Mucosa of descending colon (tissue), 3 donors: ENCODE results near the gene LCE1C. TPM values are rescaled to one million over a fixed set of nuclear protein-coding genes. Genes with fewer than 3 reads are reported as not detected.

ENCODE experiments used
- ATAC-seq: fragments of 200-7000 bp; cut with Tn5 transposase; one replicate; pipeline ENCODE4 v1.9.1; 2020; ENCODE audit warnings: mild to moderate bottlenecking, moderate library complexity
- DNase-seq, 3 donors: peaks; one replicate each; pipeline ENCODE4 v3.0.0-alpha.2; 2020
- H3K36me3 ChIP-seq: fragments of 200-600 bp; one replicate; pipeline ENCODE4 v1.8.0; 2021; ENCODE audit warnings: low read depth, mild to moderate bottlenecking
- H3K4me1 ChIP-seq: fragments of 200-600 bp; one replicate; pipeline ENCODE4 v1.8.0; 2021; ENCODE audit warnings: low read depth, mild to moderate bottlenecking
- H3K4me3 ChIP-seq: fragments of 200-600 bp; one replicate; pipeline ENCODE4 v1.8.0; 2021; ENCODE audit warnings: mild to moderate bottlenecking
- H3K9me3 ChIP-seq: fragments of 200-600 bp; one replicate; pipeline ENCODE4 v1.8.0; 2021; ENCODE audit warnings: mild to moderate bottlenecking
- CTCF ChIP-seq: fragments of 200-600 bp; IDR thresholded peaks from one replicate; pipeline ENCODE4 v1.8.0; 2022; ENCODE audit warnings: antibody characterized with exemption, mild to moderate bottlenecking
- intact Hi-C, 2 donors: fragments of 100-400 bp; cut with DNase I in 1 of 2; cut with micrococcal nuclease in 1 of 2; formaldehyde crosslinking; loops; one replicate each; pipeline versions ENCODE4 v1.11.0 to v1.11.1; 2022; cut with DNase I, micrococcal nuclease
- total RNA-seq, 3 donors: library from RNA; stranded (reverse); fragmentation: NEBNext Ultra II Directional in 2 of 3; extraction: Animal tissue kit (Norgen Biotek cat#: 25700) in 2 of 3; gene quantifications; one replicate each; pipeline versions ENCODE4 v1.2.1 to v1.2.4, GENCODE V29; 2021 to 2023
- donor health status: DM: no; HTN: no; CAD: no; lungs with moderate emphysema.
- donor health status: DM: no; HTN: no; CAD: no.
- donor health status: DM: no; HTN: yes; CAD: no.

LCE1C gene
- total RNA-seq, 3 donors from 2014 or later, result not detected

- TF ChIP-seq CTCF, result no peak
- no peak overlapping the region for H3K4me3 ChIP-seq
Measured at GRCh38 chr1:152760551-152761190, 45.8 kb downstream of the LCE1C start.

GRCh38 chr1:152759453-152760173 is 46.8 kb downstream of the LCE1C start:
- DNase-seq (no peak), ATAC-seq (no peak)
- H3K4me3 ChIP-seq, result no peak overlapping the region
- no peaks in the 10 kb centered on the region for H3K4me1 ChIP-seq
- intact Hi-C loops, result no loop called here
- no peak for TF ChIP-seq CTCF
- no peaks in the 10 kb centered on the region for H3K9me3 ChIP-seq
- no peaks in the 10 kb centered on the region for H3K36me3 ChIP-seq

More at GRCh38 chr1:152760551-152761190, 45.8 kb downstream of the LCE1C start:
- no peaks in the 10 kb centered on the region for H3K4me1 ChIP-seq
- no peaks in the 10 kb centered on the region for H3K36me3 ChIP-seq
- intact Hi-C loops, result no loop called here
- no peaks in the 10 kb centered on the region for H3K9me3 ChIP-seq
- DNase-seq, result no peak
- ATAC-seq, result no peak

GRCh38 chr1:152758636-152759035 is 47.8 kb downstream of the LCE1C start:
- Histone ChIP-seq H3K9me3 (no peaks in the 10 kb centered on the region), H3K4me3 (no peak overlapping the region), H3K36me3 (no peaks in the 10 kb centered on the region), H3K4me1 (no peaks in the 10 kb centered on the region)
- no peak for TF ChIP-seq CTCF
- DNase-seq, result no peak
- intact Hi-C loops, result no loop called here
- no peak for ATAC-seq

GRCh38 chr1:152757747-152758146 is 48.7 kb downstream of the LCE1C start, which contains the start of gene KPRP:
KPRP (plus strand) TSS chr1:152758025; CDS start chr1:152759589, 1,564 bp downstream.
- intact Hi-C loops, result no loop called here
- no peaks in the 10 kb centered on the region for H3K4me1 ChIP-seq
- no peaks in the 10 kb centered on the region for H3K36me3 ChIP-seq
- no peak for TF ChIP-seq CTCF
- no peak for ATAC-seq
- no peaks in the 10 kb centered on the region for H3K9me3 ChIP-seq
- DNase-seq, result no peak
- no peak within 1 kb of the TSS for H3K4me3 ChIP-seq

GRCh38 chr1:152756872-152757271 is 49.6 kb downstream of the LCE1C start:
- no peaks in the 10 kb centered on the region for H3K9me3 ChIP-seq
- H3K4me3 ChIP-seq, result no peak overlapping the region
- H3K36me3 ChIP-seq, result no peaks in the 10 kb centered on the region
- no peaks in the 10 kb centered on the region for H3K4me1 ChIP-seq
- no peak for TF ChIP-seq CTCF
- intact Hi-C loops, result no loop called here
- ATAC-seq (no peak), DNase-seq (no peak)

Other genes starting within 250 kb of the LCE1C start
- not detected for gene LCE3E, start 239.9 kb downstream of the LCE1C start, total RNA-seq
- gene LCE3D, start 226.1 kb downstream of the LCE1C start, total RNA-seq, result not detected
- gene LCE3C, start 206.4 kb downstream of the LCE1C start, total RNA-seq, result not detected
- gene LCE3B, start 192.8 kb downstream of the LCE1C start, total RNA-seq, result not detected
- not detected for gene LCE3A, start 183.5 kb downstream of the LCE1C start, total RNA-seq
- not detected for gene LCE2D, start 143.3 kb downstream of the LCE1C start, total RNA-seq
- not detected for gene LCE2C, start 131.4 kb downstream of the LCE1C start, total RNA-seq
- gene LCE2B, start 120.5 kb downstream of the LCE1C start, total RNA-seq, result not detected
- not detected for gene LCE2A, start 108.3 kb downstream of the LCE1C start, total RNA-seq
- gene LCE4A, start 98.5 kb downstream of the LCE1C start, total RNA-seq, result not detected
- not detected for gene KPRP, start 48.6 kb downstream of the LCE1C start, total RNA-seq
- gene LCE1F, start 31.5 kb downstream of the LCE1C start, total RNA-seq, result not detected
- gene LCE1E, start 20.4 kb downstream of the LCE1C start, total RNA-seq, result not detected
- gene LCE1D, start 9.9 kb downstream of the LCE1C start, total RNA-seq, result not detected
- not detected for gene LCE1B, start 5.3 kb upstream of the LCE1C start, total RNA-seq
- gene LCE1A, start 20.8 kb upstream of the LCE1C start, total RNA-seq, result not detected
- gene LCE6A, start 36.2 kb upstream of the LCE1C start, total RNA-seq, result not detected
- gene LCE7A, start 53.3 kb upstream of the LCE1C start, total RNA-seq, result not detected
- gene SMCP, start 71.7 kb upstream of the LCE1C start, total RNA-seq, result not detected
- not detected for gene IVL, start 101.9 kb upstream of the LCE1C start, total RNA-seq
- not detected for gene SPRR5, start 140.6 kb upstream of the LCE1C start, total RNA-seq
- not detected for gene SPRR4, start 164.0 kb upstream of the LCE1C start, total RNA-seq
- not detected for gene SPRR1A, start 177.4 kb upstream of the LCE1C start, total RNA-seq
- under 1 TPM in 1 of 3 donors, not detected in 2; 0.93 TPM for gene SPRR3, start 195.1 kb upstream of the LCE1C start, total RNA-seq
- gene SPRR1B, start 224.6 kb upstream of the LCE1C start, total RNA-seq, result not detected
- under 1 TPM in 1 of 3 donors, not detected in 2; 0.41 TPM for gene SPRR2D, start 234.5 kb upstream of the LCE1C start, total RNA-seq